ENCODE measurements around the gene PARD3.
"Not testable (repeated sequence)": the region's sequence is repeated elsewhere in the genome, so short reads cannot be mapped to it uniquely, and the experiment has no call there.

PARD3 gene

DNA sequence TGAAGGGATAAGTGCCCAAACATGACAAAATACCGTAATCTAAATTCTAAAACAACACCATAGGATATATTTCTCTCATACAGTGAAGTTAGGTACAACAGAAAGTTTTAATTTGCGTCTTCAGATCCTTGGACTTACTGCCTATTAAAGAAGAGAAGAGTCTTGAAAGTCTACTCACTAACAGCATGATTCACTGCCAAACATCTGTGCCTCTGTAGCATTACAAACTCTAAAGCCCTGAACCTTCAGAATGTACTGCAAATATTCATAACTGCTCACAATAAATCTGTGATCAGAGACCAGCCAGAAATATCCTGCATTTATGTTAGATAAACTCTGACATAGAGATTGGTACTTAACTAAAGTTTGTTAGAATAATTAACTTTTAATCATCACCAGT is 365.3 kb downstream of the PARD3 start:
- no peaks in the 10 kb centered on the region for H3K27me3 ChIP-seq (replicated peaks in 2 of 5; ENCODE audit: control insufficient read depth in 4 of 5, insufficient read depth in 5 of 5, low read length in 4 of 5)
- H3K9me3 ChIP-seq (ENCODE audit: control extremely low read depth in 1 of 5, control insufficient read depth in 4 of 5, insufficient read depth in 2 of 5, low read depth in 1 of 5, low read length in 4 of 5) = no peaks in the 10 kb centered on the region
- DNase-seq = no peak
- no peak overlapping the region for H3K4me3 ChIP-seq (ENCODE audit: control insufficient read depth in 1 of 7, extremely low read depth in 1 of 7, insufficient read depth in 4 of 7, low read depth in 2 of 7, low read length in 6 of 7)
- POLR2A ChIA-PET = no interaction called here
- WGBS (ENCODE audit: insufficient coverage) = 90% methylated on average over 2 of the region's 2 CpGs
- no peaks in the 10 kb centered on the region for H3K36me3 ChIP-seq (ENCODE audit: control insufficient read depth in 4 of 4, insufficient read depth in 4 of 4, low read length in 3 of 4)
- no peaks in the 10 kb centered on the region for H3K4me1 ChIP-seq (ENCODE audit: control extremely low read depth in 1 of 4, control insufficient read depth in 4 of 4, insufficient read depth in 4 of 4, low read length in 3 of 4)
- CTCF ChIA-PET = no interaction called here
- H3K27ac ChIP-seq (ENCODE audit: insufficient read depth in 1 of 2, low read depth in 1 of 2, low read length in 2 of 2, poor library complexity in 1 of 2, severe bottlenecking in 2 of 2) = no peak overlapping the region

DNA sequence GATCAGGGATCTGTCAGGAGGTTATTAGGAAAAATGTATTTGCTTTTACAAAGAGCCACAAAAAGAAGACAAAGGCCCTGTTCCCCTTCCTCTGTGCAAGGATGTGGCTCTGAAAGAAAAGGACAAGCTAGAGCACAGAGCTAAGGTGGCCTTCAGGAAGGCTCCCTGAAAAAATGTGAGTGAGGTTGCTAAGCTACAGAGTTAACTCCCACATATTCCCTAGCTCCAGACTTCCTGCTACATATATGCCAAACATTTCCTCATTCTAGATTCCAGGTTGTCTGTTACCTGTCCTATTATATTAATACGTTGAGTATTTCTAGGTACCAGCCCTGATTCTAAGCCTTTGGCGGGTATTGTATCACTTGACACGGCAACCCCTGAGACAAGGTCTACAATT is 369.0 kb downstream of the PARD3 start:
- Histone ChIP-seq H3K4me1 (ENCODE audit: control extremely low read depth in 1 of 4, control insufficient read depth in 4 of 4, insufficient read depth in 4 of 4, low read length in 3 of 4) (no peaks in the 10 kb centered on the region), H3K9me3 (ENCODE audit: control extremely low read depth in 1 of 5, control insufficient read depth in 4 of 5, insufficient read depth in 2 of 5, low read depth in 1 of 5, low read length in 4 of 5) (no peaks in the 10 kb centered on the region), H3K36me3 (ENCODE audit: control insufficient read depth in 4 of 4, insufficient read depth in 4 of 4, low read length in 3 of 4) (no peaks in the 10 kb centered on the region), H3K27me3 (replicated peaks in 2 of 5; ENCODE audit: control insufficient read depth in 4 of 5, insufficient read depth in 5 of 5, low read length in 4 of 5) (no peaks in the 10 kb centered on the region), H3K4me3 (ENCODE audit: control insufficient read depth in 1 of 7, extremely low read depth in 1 of 7, insufficient read depth in 4 of 7, low read depth in 2 of 7, low read length in 6 of 7) (no peak overlapping the region), H3K27ac (ENCODE audit: insufficient read depth in 1 of 2, low read depth in 1 of 2, low read length in 2 of 2, poor library complexity in 1 of 2, severe bottlenecking in 2 of 2) (no peak overlapping the region)
- no peak for DNase-seq
- WGBS (ENCODE audit: insufficient coverage) = no CpG with 5 or more reads among the region's 3 CpGs
- POLR2A ChIA-PET = interaction anchor here (0.7 kb wide), 1 partner anchor 98 kb away, joined by 3 read pairs; no protein-coding TSS in a partner anchor
- CTCF ChIA-PET = interaction anchor here (0.6 kb wide), 1 partner anchor 191 kb away, joined by 3 read pairs; no protein-coding TSS in a partner anchor

DNA sequence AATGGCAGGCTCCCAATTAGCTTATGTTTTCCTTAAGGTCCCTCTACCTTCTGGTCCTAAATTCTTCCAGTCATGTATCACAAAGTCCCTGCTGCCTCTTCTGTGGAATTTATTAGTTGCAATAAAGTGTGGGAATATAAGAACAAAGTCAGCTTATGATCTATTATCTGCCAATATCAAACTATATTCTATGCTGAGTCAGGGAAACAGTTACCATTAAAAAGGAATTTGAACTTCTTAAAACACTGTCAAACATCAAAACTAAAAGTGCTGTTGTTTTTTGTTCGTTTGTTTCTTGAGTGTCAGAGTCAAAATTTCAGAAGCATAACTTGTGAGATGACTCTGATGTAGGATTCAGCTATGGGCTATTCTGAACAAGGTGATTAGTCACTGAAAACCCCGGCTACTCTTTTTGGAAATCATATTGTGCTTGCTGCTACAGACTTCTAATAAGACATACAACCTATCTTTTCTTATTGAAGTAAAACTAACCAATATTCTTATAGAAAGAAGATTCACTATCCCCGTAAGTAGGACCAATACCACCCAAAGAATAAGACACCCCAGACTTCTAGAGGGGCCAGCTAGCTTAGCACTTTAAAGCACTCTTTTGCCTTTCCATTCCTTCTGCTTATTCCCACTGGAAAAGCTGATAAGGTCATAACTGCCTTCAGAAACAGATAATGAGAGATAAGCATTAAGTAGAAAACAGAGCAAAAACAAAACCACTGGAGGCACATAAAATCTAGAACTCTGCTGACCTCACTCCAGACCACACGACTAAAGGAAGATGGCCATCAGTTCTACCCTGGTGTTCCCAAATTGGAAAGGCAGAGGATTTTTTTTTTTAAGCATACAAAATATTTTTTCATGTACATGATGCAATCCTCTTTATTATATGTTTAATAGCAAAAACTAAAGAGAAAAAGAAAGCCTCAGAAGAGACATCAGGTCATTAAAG is 370.6 kb downstream of the PARD3 start:
- CTCF ChIA-PET = no interaction called here
- DNase-seq = no peak

DNA sequence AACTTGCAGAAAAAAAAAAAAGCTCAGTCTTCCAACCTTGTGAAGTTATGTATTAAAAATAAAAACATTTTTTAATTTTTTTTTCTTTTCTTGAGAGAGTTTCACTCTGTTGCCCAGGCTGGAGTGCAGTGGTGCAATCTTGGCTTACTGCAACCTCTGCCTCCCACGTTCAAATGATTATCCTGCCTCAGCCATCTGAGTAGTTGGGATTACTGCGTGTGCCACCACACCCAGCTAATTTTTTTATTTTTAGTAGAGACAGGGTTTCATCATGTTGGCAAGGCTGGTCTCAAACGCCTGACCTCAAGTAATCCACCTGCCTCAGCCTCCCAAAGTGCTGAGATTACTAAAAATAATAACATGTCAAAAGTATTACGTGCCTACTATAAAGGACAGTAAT is 375.7 kb downstream of the PARD3 start:
- H3K27ac ChIP-seq (ENCODE audit: insufficient read depth in 1 of 2, low read depth in 1 of 2, low read length in 2 of 2, poor library complexity in 1 of 2, severe bottlenecking in 2 of 2); DNase-seq; H3K36me3 ChIP-seq (ENCODE audit: control insufficient read depth in 4 of 4, insufficient read depth in 4 of 4, low read length in 3 of 4); H3K9me3 ChIP-seq (ENCODE audit: control extremely low read depth in 1 of 5, control insufficient read depth in 4 of 5, insufficient read depth in 2 of 5, low read depth in 1 of 5, low read length in 4 of 5); POLR2A ChIA-PET; H3K4me1 ChIP-seq (ENCODE audit: control extremely low read depth in 1 of 4, control insufficient read depth in 4 of 4, insufficient read depth in 4 of 4, low read length in 3 of 4); H3K4me3 ChIP-seq (ENCODE audit: control insufficient read depth in 1 of 7, extremely low read depth in 1 of 7, insufficient read depth in 4 of 7, low read depth in 2 of 7, low read length in 6 of 7); H3K27me3 ChIP-seq (replicated peaks in 2 of 5; ENCODE audit: control insufficient read depth in 4 of 5, insufficient read depth in 5 of 5, low read length in 4 of 5): not testable (repeated sequence)
- CTCF ChIA-PET = interaction anchor here (0.6 kb wide), 1 partner anchor 1094 kb away, joined by 3 read pairs; no protein-coding TSS in a partner anchor
- 100% methylated on average over 2 of the region's 4 CpGs for WGBS (ENCODE audit: insufficient coverage)

More for the DNA sequence above, 370.6 kb downstream of the PARD3 start:
- no peaks in the 10 kb centered on the region for H3K27me3 ChIP-seq (replicated peaks in 2 of 5; ENCODE audit: control insufficient read depth in 4 of 5, insufficient read depth in 5 of 5, low read length in 4 of 5)
- H3K4me3 ChIP-seq (ENCODE audit: control insufficient read depth in 1 of 7, extremely low read depth in 1 of 7, insufficient read depth in 4 of 7, low read depth in 2 of 7, low read length in 6 of 7) = no peak overlapping the region
- no peaks in the 10 kb centered on the region for H3K9me3 ChIP-seq (ENCODE audit: control extremely low read depth in 1 of 5, control insufficient read depth in 4 of 5, insufficient read depth in 2 of 5, low read depth in 1 of 5, low read length in 4 of 5)
- POLR2A ChIA-PET = no interaction called here
- WGBS (ENCODE audit: insufficient coverage) = 100% methylated on average over 1 of the region's 4 CpGs
- no peak overlapping the region for H3K27ac ChIP-seq (ENCODE audit: insufficient read depth in 1 of 2, low read depth in 1 of 2, low read length in 2 of 2, poor library complexity in 1 of 2, severe bottlenecking in 2 of 2)
- no peaks in the 10 kb centered on the region for H3K4me1 ChIP-seq (ENCODE audit: control extremely low read depth in 1 of 4, control insufficient read depth in 4 of 4, insufficient read depth in 4 of 4, low read length in 3 of 4)
- H3K36me3 ChIP-seq (ENCODE audit: control insufficient read depth in 4 of 4, insufficient read depth in 4 of 4, low read length in 3 of 4) = no peaks in the 10 kb centered on the region

DNA sequence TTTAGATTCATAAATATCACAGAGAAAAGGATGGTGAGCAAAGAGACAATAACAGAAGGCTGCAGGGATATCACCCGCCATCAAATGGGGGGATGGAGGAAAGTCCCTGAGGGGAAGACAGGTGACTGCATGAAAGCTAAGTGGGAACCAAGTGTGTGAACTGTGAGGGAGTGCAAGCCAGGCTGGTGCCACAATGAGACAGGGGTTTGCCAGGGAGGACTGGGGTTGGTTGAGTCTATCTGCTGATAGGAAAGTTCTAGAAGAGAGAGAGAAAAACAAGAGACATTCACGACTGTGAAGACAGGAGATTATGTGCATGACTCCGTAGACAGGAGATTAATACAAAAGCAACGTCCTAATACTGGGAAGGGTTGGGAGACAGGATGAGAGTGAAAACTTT is 376.4 kb downstream of the PARD3 start:
- ChIA-PET POLR2A (no interaction called here), CTCF (no interaction called here)
- 95% methylated on average over 4 of the region's 4 CpGs for WGBS (ENCODE audit: insufficient coverage)

DNA sequence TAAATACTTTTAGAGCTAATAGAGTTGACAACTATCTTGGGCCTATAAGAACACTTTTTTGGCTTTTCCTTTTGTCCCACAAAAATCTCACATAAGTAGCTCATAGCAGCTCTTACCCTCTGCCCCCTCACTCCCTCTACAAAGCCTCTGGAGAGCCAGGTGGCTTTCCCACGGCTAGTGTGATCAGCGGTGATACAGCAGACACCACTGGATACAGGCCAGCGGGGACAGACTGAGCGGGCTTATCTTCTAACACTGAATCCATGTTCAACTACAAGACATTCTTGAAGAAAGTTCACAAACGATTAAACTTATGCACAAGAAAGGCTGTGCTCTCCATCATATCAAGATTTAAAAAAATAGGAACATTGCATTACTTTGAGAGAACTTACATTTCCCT is 377.2 kb downstream of the PARD3 start:
- no peak overlapping the region for H3K27ac ChIP-seq (ENCODE audit: insufficient read depth in 1 of 2, low read depth in 1 of 2, low read length in 2 of 2, poor library complexity in 1 of 2, severe bottlenecking in 2 of 2)
- no peaks in the 10 kb centered on the region for H3K9me3 ChIP-seq (ENCODE audit: control extremely low read depth in 1 of 5, control insufficient read depth in 4 of 5, insufficient read depth in 2 of 5, low read depth in 1 of 5, low read length in 4 of 5)
- H3K36me3 ChIP-seq (ENCODE audit: control insufficient read depth in 4 of 4, insufficient read depth in 4 of 4, low read length in 3 of 4) = no peaks in the 10 kb centered on the region
- POLR2A ChIA-PET = no interaction called here
- WGBS (ENCODE audit: insufficient coverage) = 75% methylated on average over 4 of the region's 5 CpGs
- CTCF ChIA-PET = interaction anchor here (0.5 kb wide), 1 partner anchor 391 kb away, joined by 3 read pairs; no protein-coding TSS in a partner anchor
- no peak for DNase-seq
- H3K27me3 ChIP-seq (replicated peaks in 2 of 5; ENCODE audit: control insufficient read depth in 4 of 5, insufficient read depth in 5 of 5, low read length in 4 of 5) = no peaks in the 10 kb centered on the region
- no peak overlapping the region for H3K4me3 ChIP-seq (ENCODE audit: control insufficient read depth in 1 of 7, extremely low read depth in 1 of 7, insufficient read depth in 4 of 7, low read depth in 2 of 7, low read length in 6 of 7)
- no peaks in the 10 kb centered on the region for H3K4me1 ChIP-seq (ENCODE audit: control extremely low read depth in 1 of 4, control insufficient read depth in 4 of 4, insufficient read depth in 4 of 4, low read length in 3 of 4)

More for the DNA sequence above, 376.4 kb downstream of the PARD3 start:
- Histone ChIP-seq H3K9me3 (ENCODE audit: control extremely low read depth in 1 of 5, control insufficient read depth in 4 of 5, insufficient read depth in 2 of 5, low read depth in 1 of 5, low read length in 4 of 5) (no peaks in the 10 kb centered on the region), H3K36me3 (ENCODE audit: control insufficient read depth in 4 of 4, insufficient read depth in 4 of 4, low read length in 3 of 4) (no peaks in the 10 kb centered on the region), H3K4me1 (ENCODE audit: control extremely low read depth in 1 of 4, control insufficient read depth in 4 of 4, insufficient read depth in 4 of 4, low read length in 3 of 4) (no peaks in the 10 kb centered on the region), H3K27ac (ENCODE audit: insufficient read depth in 1 of 2, low read depth in 1 of 2, low read length in 2 of 2, poor library complexity in 1 of 2, severe bottlenecking in 2 of 2) (no peak overlapping the region), H3K27me3 (replicated peaks in 2 of 5; ENCODE audit: control insufficient read depth in 4 of 5, insufficient read depth in 5 of 5, low read length in 4 of 5) (no peaks in the 10 kb centered on the region), H3K4me3 (ENCODE audit: control insufficient read depth in 1 of 7, extremely low read depth in 1 of 7, insufficient read depth in 4 of 7, low read depth in 2 of 7, low read length in 6 of 7) (no peak overlapping the region)
- DNase-seq = no peak

DNA sequence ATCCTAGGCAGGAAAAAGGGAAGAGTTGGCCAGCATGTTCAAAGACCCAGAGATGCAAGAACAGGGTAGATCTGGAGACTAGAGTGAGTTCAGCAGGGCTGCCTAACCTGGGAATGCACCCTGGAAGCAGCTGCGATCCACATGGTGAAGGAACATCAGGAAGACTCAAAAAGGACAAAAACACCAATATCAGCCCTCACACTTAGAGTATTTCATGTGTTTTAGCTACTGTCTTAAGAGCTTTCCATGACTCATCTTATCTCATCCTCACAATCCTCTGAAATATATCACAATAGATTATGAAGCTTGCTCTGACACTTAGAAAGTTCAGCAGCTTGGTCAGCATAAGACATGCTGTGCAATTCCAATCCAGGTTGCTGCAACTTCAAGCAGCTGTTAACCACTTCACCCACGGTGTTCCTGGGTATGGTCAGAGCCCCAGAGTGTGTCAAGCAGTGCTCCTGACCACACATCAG is 380.9 kb downstream of the PARD3 start:
- no peaks in the 10 kb centered on the region for H3K9me3 ChIP-seq (ENCODE audit: control extremely low read depth in 1 of 5, control insufficient read depth in 4 of 5, insufficient read depth in 2 of 5, low read depth in 1 of 5, low read length in 4 of 5)
- H3K4me1 ChIP-seq (ENCODE audit: control extremely low read depth in 1 of 4, control insufficient read depth in 4 of 4, insufficient read depth in 4 of 4, low read length in 3 of 4) = peaks cover 0 to 3% (median 0%) of the 10 kb centered on the region in 4 experiments
- H3K27ac ChIP-seq (ENCODE audit: insufficient read depth in 1 of 2, low read depth in 1 of 2, low read length in 2 of 2, poor library complexity in 1 of 2, severe bottlenecking in 2 of 2) = no peak overlapping the region
- CTCF ChIA-PET = no interaction called here
- H3K27me3 ChIP-seq (replicated peaks in 2 of 5; ENCODE audit: control insufficient read depth in 4 of 5, insufficient read depth in 5 of 5, low read length in 4 of 5) = no peaks in the 10 kb centered on the region
- no peak overlapping the region for H3K4me3 ChIP-seq (ENCODE audit: control insufficient read depth in 1 of 7, extremely low read depth in 1 of 7, insufficient read depth in 4 of 7, low read depth in 2 of 7, low read length in 6 of 7)
- no peak for DNase-seq
- POLR2A ChIA-PET = no interaction called here
- no peaks in the 10 kb centered on the region for H3K36me3 ChIP-seq (ENCODE audit: control insufficient read depth in 4 of 4, insufficient read depth in 4 of 4, low read length in 3 of 4)
- WGBS (ENCODE audit: insufficient coverage) = 79% methylated on average over 2 of the region's 2 CpGs
